Astrocyte of the spinal cord (primary cell): ENCODE data around the gene SYNGR2.
A peak's percentile ranks its signal among the peaks of the same experiment; 100 is the strongest.

ENCODE experiments used
- DNase-seq: peaks from one replicate; pipeline ENCODE4 v3.0.0; 2011; ENCODE audit warnings: low read depth, low spot score
- H3K4me3 ChIP-seq: 2 replicates; pipeline ENCODE4 v1.5.1; 2011; ENCODE audit warnings: low read depth, mild to moderate bottlenecking, low read length, moderate library complexity
- in situ Hi-C: cut with HindIII; loops from 2 replicates; pipeline ENCODE4 v1.10.0; 2017; ENCODE audit warnings: low sequenced_read_pairs
- TF ChIP-seq, protein P1 (sequence below): IDR thresholded peaks from 2 replicates; pipeline ENCODE4 v1.5.1; 2012; ENCODE audit warnings: low read depth, mild to moderate bottlenecking, low read length, inconsistent platforms

The SYNGR2 gene

DNA sequence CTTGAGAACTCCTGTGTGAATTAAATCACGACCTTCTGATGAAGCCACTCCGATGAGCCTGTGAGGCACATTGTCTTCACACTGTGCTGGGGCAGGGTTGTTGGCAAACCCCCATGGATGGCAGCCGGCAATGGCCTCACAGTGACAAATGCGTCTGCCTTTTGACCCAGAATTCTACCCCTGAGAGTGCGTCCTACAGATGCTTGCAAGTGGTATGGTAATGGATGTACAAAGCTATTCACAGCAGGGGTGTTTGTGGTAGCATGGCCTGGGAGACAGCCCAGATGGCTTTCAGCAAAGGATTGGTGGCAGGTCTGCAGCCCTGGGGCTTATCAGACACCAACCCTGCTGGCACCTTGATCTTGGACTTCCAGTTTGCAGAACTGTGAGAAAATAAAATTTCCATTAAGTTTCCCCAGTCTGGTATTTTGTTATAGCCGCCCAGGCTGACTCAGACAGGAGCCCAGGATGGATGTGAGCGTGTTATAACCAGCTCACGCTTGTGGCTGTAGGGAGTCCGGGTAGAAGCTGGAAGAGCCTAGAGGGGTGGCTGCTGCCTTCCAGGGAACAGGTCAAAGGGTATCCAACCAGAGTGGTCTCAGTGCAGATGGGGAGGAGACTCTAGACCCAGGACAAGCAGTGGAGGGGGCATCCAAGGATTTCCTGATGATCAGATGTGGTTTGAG, 28.9 kb downstream of the SYNGR2 start:
- no peak overlapping the region for H3K4me3 ChIP-seq
- in situ Hi-C loops, result no loop called here
- peak; percentile 30 for DNase-seq
- TF ChIP-seq, protein P1, sequence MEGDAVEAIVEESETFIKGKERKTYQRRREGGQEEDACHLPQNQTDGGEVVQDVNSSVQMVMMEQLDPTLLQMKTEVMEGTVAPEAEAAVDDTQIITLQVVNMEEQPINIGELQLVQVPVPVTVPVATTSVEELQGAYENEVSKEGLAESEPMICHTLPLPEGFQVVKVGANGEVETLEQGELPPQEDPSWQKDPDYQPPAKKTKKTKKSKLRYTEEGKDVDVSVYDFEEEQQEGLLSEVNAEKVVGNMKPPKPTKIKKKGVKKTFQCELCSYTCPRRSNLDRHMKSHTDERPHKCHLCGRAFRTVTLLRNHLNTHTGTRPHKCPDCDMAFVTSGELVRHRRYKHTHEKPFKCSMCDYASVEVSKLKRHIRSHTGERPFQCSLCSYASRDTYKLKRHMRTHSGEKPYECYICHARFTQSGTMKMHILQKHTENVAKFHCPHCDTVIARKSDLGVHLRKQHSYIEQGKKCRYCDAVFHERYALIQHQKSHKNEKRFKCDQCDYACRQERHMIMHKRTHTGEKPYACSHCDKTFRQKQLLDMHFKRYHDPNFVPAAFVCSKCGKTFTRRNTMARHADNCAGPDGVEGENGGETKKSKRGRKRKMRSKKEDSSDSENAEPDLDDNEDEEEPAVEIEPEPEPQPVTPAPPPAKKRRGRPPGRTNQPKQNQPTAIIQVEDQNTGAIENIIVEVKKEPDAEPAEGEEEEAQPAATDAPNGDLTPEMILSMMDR, result no peak

DNA sequence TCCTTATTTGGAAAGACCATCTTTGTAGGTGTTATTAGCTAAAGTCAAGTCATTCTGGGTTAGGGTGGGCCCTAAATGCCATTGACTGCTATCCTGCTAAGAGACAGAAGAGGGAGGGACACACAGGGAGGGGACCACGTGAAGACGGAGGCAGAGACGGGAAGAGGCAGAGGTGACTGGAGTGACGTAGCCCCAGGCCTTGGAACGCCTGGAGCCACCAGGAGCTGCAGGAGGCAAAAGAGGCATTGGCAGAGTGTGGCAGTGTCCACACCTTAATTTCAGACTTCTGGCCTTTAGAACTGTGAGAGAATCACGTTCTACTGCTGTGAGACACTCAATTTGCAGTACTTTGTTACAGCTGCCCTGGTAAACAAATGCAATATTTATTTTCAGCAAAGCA, 32.1 kb downstream of the SYNGR2 start:
- TF ChIP-seq, protein P1, result no peak
- no peak for DNase-seq
- H3K4me3 ChIP-seq, result no peak overlapping the region
- in situ Hi-C loops, result no loop called here

DNA sequence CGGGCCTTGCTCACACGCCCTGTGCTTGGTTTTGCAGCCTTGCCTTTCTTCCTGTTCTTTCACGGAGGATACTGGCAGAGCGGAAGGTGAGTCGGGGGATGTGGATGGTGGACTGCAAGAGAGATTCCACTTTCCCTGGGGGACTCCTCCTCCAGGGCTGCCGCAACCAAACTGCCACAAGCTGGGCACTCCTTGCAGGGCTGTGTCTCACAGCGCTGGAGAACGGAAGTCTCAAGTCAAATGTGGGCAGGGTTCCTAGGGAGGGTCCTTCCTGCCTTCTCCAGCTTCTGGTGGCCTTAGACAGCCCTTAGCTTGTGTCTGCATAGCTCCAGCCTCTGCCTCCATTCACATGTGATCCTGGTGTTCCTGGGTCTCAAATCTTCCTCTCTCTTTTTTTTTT, 34.3 kb downstream of the SYNGR2 start:
- TF ChIP-seq, protein P1, result no peak
- DNase-seq, result no peak
- no peak overlapping the region for H3K4me3 ChIP-seq
- in situ Hi-C loops, result no loop called here

DNA sequence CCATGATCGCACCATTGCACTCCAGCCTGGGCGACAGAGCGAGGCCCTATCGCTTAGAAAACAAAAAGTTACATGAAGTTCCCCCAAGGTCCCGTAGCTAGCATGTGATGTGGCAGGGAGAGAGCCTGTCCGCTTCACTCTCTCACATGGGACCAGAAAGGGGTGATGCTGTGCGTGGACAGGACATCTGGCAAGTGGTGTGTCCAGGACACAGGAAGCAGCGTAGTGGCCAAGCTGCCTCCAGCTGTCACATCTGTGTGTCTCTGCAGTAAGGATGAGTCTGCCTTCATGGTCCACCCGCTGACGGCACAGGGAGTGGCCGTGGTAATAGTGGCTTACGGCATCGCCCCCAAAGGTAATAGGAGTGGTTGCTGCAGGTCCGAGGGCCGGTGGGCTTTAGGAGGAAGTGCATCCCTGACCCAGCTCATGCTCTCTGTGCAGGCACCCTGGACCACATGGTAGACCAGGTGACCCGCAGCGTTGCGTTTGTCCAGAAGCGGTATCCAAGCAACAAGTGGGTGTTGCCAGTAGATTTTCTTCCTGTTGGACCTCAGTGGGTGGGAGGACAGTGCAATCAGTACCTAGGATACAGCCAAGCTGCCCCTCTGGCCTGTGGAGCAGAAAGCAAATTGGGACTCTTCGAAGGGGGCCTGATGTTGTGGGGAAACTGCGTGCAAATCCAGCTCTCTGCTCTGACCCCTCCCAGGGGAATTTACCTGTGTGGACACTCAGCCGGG, 36.2 kb downstream of the SYNGR2 start:
- in situ Hi-C loops, result no loop called here
- TF ChIP-seq, protein P1, result no peak
- no peak for DNase-seq

DNA sequence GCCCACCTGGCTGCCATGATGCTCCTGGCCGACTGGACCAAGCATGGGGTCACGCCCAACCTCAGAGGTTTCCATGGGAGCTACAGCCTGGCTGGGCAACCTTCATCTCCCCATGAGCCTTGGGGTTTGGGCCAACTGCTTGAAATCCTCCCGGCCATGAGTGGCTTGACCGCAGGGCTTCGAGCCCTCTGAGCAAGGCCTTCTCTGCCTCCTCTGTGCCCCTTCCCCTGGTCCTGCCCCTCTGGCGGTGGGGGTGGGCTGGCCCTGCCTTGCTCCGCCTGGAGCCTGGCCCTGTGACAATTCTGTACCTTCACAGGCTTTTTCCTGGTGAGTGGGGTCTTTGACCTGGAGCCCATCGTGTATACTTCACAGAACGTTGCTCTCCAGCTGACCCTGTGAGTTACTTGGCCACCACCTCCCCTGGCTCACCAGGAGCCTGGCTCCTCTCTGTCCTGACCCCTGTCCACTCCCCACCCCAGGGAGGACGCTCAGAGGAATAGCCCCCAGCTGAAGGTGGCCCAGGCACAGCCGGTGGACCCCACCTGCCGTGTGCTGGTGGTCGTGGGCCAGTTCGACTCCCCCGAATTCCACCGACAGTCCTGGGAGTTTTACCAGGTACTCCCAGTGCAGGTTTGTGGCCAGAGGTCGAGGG, 36.9 kb downstream of the SYNGR2 start:
- H3K4me3 ChIP-seq, result no peak overlapping the region
- TF ChIP-seq, protein P1, result no peak
- in situ Hi-C loops, result no loop called here
- no peak for DNase-seq

More for the DNA sequence above, 36.2 kb downstream of the SYNGR2 start:
- no peak overlapping the region for H3K4me3 ChIP-seq

DNA sequence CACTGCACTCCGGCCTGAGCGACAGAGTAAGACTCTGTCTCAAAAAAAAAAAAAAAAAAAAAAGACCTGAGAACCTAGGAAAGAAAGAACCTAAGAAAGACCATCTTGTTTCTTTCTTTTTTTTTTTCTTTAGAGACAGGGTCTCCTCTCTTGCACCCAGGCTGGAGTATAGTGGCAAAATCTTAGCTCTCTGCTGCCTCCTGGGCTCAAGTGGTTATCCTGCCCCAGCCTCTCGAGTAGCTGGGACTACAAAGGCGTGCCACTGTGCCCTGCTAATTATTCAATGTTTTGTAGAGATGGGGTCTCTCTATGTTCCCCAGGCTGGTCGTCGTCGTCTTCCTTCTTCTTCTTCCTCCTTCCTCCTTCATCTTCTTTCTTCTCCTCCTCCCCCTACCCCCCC, 37.9 kb downstream of the SYNGR2 start:
- TF ChIP-seq, protein P1, result peak; percentile 2
- DNase-seq, result no peak
- in situ Hi-C loops, result no loop called here
- no peak overlapping the region for H3K4me3 ChIP-seq
